Gastrocnemius medialis (tissue), 4 donors: ENCODE results near the gene GNL3.

Source experiments
- POLR2A ChIP-seq, 2 donors: fragments of 450-650 bp; IDR thresholded peaks; one replicate each; pipeline ENCODE4 v1.6.1; 2017; ENCODE audit warnings: antibody characterized with exemption in 2 of 2, mild to moderate bottlenecking in 2 of 2, moderate library complexity in 2 of 2
- TF ChIP-seq, protein P1 (sequence below), 5 experiments: fragments of 450-650 bp in 3 of 5; fragments of 200-600 bp in 2 of 5; sonication (generic) in 2 of 5; IDR thresholded peaks in 4 of 5; conservative IDR thresholded peaks in 1 of 5; 1 replicate in 4 of 5; 2 replicates in 1 of 5; pipeline ENCODE4 v1.5.1; 2016 to 2019; ENCODE audit warnings: antibody characterized with exemption in 5 of 5, mild to moderate bottlenecking in 3 of 5, moderate library complexity in 3 of 5

DNA sequence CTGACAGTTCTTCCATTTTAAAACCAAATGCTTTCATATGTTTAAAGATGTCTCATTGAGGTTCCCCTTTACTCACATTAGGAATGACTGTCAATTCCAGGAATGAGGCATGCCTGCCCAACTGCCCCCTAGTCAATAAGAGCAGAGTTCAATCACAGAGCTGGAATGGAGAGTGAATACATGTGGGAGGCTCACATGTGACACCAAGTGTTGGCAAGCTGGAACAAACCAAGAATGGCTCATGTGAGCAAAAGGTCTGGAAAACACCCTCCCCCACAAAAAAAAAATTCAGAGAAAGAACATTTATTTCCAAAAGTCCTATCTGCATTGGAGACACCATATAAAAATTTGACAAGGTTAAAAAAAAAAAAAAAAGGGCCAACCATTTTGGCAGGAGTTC lies 3.8 kb upstream of the GNL3 start:
- TF ChIP-seq, protein P1, sequence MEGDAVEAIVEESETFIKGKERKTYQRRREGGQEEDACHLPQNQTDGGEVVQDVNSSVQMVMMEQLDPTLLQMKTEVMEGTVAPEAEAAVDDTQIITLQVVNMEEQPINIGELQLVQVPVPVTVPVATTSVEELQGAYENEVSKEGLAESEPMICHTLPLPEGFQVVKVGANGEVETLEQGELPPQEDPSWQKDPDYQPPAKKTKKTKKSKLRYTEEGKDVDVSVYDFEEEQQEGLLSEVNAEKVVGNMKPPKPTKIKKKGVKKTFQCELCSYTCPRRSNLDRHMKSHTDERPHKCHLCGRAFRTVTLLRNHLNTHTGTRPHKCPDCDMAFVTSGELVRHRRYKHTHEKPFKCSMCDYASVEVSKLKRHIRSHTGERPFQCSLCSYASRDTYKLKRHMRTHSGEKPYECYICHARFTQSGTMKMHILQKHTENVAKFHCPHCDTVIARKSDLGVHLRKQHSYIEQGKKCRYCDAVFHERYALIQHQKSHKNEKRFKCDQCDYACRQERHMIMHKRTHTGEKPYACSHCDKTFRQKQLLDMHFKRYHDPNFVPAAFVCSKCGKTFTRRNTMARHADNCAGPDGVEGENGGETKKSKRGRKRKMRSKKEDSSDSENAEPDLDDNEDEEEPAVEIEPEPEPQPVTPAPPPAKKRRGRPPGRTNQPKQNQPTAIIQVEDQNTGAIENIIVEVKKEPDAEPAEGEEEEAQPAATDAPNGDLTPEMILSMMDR (IDR thresholded peaks at IDR 0.05 in 4 of 5, conservative IDR thresholded peaks at IDR 0.05 in 1 of 5): no peak
- TF ChIP-seq POLR2A (IDR thresholded peaks at IDR 0.05): no peak
